Measurements from ENCODE around the gene ZCWPW2.

GRCh38 chr3:28544831-28545230 lies 196.3 kb downstream of the ZCWPW2 start:
- no peak for TF ChIP-seq CTCF (IDR thresholded peaks at IDR 0.05 in 4 of 5, conservative IDR thresholded peaks at IDR 0.05 in 1 of 5)
- no peak for TF ChIP-seq POLR2A (IDR thresholded peaks at IDR 0.05)
